Measurements from ENCODE around the gene LOXL3.
"Not testable (repeated sequence)": the region's sequence is repeated elsewhere in the genome, so short reads cannot be mapped to it uniquely, and the experiment has no call there.

The LOXL3 gene

GRCh38 chr2:74503506-74504475 is 50.0 kb downstream of the LOXL3 start:
- DNase-seq: no peak

GRCh38 chr2:74502720-74503505 is 50.8 kb downstream of the LOXL3 start:
- no peak for DNase-seq

DNA sequence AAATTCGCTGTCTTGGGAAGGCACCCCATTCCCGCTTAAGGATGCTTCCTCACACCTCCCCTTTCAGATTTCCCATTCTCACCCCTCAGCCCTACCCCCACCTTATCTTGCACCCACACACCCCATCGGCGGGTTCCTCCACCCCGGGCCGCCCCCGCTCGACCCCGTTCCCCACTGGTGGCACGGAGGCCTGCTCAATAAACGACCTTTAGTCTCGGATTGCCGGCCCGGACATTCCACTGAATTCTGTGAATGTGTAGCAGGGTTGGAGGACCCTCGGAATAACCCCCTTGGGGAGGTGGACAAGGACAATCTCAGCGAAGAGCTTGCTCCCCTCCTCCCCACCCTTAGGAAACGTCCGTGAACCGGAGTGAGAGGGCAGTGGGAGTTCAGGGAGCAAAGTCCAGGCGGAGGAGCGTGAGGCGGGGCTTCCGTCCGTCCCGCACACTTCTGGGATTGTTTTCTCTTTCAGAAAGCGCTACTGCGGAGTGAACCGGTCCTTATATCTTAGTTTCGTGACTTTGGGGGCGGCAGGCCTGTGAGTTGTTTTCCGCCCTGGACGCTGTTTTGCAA is 51.5 kb downstream of the LOXL3 start:
- no peak for DNase-seq

- no peak for DNase-seq
Measured at GRCh38 chr2:74501335-74502071, 52.2 kb downstream of the LOXL3 start.

DNA sequence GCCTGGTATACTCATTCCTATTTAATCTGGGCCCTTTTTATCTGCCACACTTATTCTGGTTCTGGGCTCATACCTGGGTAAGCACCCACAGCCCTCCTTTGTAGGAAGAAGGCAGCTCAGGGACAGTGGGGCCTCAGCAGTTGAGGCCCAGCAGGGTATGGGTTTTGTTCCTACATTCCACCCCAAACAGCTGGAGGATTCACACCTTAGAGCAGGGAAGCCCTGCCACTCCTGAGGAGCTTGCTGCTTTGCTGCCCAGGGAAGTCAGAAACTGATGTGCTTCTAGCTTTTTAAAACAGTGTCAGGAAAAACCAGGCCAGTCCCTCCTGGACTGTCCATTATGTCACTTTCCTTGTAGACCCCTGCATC is 53.2 kb downstream of the LOXL3 start:
- no peak for DNase-seq

GRCh38 chr2:74499940-74500577 is 53.7 kb downstream of the LOXL3 start:
- DNase-seq: no peak

DNA sequence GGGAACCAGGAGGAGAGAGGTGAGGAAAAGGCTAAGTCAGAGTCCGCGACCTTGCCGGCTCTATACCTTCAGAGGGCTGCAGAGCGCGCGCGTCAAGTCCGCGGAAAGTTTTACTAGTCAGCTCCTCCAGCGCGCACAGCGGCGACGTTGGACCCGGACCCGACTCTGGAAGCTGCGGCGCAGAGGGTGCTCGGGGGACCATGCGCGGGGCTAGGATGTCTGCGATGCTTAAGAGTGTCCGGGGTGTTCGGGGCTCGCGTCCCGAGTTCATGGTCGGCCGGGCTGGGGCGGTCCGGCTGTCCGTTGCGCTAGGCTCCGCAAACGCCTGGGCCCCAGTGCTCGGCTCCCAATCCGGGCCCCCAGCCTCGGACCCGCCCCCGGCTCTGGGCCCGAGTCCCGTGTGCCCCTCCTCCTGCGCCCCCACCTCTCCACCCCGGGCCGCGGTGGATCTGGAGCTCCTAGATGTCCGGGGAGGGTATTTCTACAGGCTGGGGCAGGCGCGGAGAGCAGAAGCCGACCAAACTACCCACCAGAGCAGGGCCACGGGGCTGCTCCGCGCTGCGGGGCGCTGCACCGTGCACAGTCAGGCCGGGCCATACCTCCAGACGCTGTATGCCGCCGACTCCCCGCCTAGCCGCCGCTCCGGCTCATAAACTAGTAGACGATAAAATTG is 54.3 kb downstream of the LOXL3 start, which contains the start of gene LBX2:
Gene LBX2 (minus strand): TSS at position 337 of the 673 bp plus-strand sequence. CDS start 66 bp downstream, at position 271.
- peak; percentile 22 to 31 for DNase-seq

GRCh38 chr2:74498500-74499266 is 55.1 kb downstream of the LOXL3 start:
- no peak for DNase-seq

DNA sequence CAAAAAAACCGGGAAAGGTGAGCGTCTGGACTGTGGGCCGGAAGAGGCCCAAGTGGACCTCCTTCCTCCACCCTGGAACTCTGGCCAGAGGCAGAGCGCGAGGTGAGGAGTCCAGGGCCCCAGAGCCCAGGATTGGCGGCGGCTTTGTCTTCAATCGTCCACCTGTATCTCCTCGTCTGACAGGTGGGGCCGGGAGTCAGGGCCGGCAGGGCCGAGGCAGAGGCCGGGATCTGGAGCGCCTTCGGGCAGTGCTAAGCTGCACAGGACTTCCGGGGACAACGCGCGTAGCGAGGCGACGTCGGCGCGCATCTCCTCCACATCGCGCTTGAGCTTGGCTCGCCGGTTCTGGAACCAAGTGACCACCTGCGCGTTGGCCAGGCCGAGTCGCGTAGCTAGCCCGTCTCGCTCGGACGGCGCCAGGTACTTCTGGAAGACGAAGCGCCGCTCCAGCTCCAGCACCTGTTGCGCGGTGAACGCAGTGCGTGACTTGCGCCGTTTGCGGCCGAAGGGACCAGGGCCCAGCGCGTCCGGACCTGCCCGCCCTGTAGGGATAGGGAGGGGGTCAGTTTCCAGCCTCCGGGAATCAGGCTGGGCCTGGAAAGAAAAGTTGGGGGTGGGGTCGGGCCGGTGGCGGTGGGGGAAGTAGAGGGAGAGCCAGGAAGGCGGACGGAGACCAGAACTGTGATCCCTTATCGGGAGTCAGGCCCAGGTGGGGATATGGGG is 55.8 kb downstream of the LOXL3 start:
- DNase-seq: no peak

- DNase-seq: no peak
Measured at GRCh38 chr2:74496997-74497776, 56.6 kb downstream of the LOXL3 start.

GRCh38 chr2:74495440-74495839 is 58.3 kb downstream of the LOXL3 start:
- no peak for DNase-seq

GRCh38 chr2:74493546-74493945 is 60.2 kb downstream of the LOXL3 start:
- DNase-seq: no peak

DNA sequence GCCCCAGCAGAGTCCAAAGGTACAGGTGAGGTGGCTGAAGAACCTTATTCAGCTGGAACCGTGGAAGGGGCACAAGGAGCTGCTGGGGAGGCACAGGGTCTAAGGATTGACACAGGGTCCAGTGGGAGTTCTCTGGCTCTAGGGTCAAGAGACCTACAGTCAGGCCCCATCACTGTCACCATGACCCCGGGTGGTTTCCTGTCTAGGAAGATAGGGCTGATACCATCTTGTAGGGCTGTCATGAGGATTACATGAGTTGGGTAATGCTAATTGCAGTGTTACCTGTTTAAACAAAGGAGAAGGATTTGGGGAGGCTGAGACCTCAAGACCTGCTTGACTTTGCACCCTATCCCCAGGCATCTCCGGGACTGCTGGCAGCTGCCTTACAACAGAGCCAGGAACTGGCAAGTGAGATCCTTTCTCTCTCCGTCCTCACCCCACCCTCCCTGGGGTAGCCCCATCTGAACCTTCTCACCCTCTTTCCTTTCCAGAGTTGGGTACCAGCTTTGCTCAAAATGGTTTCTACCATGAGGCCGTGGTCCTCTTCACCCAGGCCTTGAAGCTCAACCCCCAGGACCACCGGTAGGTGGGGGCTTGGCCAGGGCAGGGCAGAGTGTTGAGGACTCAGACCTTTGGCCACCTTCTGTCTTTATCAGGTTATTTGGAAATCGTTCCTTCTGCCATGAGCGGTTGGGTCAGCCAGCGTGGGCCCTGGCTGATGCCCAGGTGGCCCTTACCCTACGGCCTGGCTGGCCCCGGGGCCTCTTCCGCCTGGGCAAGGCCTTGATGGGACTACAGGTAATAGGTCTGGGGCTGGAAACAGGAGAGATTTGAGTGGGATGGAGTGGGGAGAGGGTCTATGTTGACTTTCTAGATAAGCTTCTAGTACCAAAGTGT is 61.8 kb downstream of the LOXL3 start:
- no peak for DNase-seq

GRCh38 chr2:74489906-74490305 is 63.8 kb downstream of the LOXL3 start:
- no peak for DNase-seq

DNA sequence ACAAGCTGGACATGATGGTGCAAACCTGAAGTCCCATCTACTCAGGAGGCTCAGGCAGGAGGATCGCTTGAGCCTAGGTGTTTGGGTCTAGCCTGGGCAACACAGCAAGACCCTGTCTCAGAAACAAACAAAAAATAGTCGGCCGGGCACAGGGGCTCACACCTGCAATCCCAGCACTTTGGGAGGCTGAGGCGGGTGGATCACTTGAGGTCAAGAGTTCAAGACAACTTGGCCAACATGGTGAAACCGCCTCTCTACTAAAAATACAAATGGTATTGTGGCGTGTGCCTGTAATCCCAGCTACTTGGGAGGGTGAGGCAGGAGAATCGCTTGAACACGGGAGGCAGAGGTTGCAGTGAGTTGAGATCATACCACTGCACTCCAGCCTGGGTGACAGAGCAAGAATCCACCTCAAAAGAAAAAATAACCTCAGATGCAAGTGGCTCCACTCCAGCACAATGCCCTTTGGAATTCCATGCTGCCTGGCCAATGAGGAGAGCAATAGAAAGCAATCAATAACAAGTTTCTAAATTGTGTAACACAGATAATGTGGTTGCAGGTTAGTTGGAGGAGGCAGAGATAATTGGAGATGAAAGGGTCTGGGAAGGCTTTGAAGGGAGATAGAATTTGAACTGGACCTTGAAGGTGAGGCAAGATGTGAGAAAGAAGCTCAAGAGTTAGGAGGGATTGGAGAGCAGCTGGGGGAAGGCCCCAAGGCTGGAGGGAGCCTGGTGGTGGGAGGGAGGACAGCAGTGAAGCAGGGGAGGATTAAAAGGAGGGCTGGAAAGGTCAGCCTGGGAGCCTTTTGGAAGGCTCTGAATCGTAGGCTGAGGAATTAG is 64.9 kb downstream of the LOXL3 start:
- no peak for DNase-seq

- no peak for DNase-seq
Measured at GRCh38 chr2:74486141-74486540, 67.6 kb downstream of the LOXL3 start.

DNA sequence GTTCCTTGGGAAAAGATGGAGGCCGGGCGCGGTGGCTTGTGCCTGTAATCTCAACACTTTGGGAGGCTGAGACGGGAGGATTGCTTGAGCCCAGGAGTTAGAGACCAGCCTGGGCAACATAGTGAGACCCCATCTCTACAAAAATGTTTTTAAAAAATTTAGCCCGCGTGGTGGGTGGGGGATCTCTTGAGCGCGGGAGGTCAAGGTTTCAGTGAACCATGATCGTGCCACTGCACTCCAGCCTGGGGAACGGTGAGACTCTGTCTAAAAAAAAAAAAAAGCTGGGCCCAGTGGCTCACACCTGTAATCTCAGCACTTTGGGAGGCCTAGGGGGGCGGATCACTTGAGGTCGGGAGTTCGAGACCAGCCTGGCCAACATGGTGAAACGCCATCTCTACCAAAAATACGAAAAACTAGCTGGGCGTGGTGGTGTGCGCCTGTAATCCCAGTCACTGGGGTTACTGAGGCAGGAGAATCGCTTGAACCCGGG is 70.0 kb downstream of the LOXL3 start:
- DNase-seq: not testable (repeated sequence)

Data from activated CD4-positive, alpha-beta T cell treated with anti-CD3 and anti-CD28 coated beads, Interleukin-2, amount 50 U/mL, for 4 hours (primary cell).